MM.1S (cell line): ENCODE results near the gene SYN1.

Source experiments
- DNase-seq: peaks from one replicate; pipeline ENCODE4 v3.0.0-alpha.2; 2015
- H2AFZ ChIP-seq: fragments of 300-600 bp; sonication (generic); 2 replicates; pipeline ENCODE4 v1.6.0; 2016; ENCODE audit warnings: antibody characterized with exemption, low read length
- H3F3A ChIP-seq: fragments of 300-600 bp; sonication (generic); 2 replicates; pipeline ENCODE4 v1.6.1; 2016; ENCODE audit warnings: mild to moderate bottlenecking, antibody characterized with exemption, low read length, moderate library complexity, mixed read lengths; ENCODE audit not compliant: insufficient read depth
- H3K27ac ChIP-seq: fragments of 300-600 bp; sonication (generic); 2 replicates; pipeline ENCODE4 v1.5.1; 2016; ENCODE audit warnings: mild to moderate bottlenecking, low read length
- H3K27me3 ChIP-seq: fragments of 300-600 bp; sonication (generic); replicated peaks from 2 replicates; pipeline ENCODE4 v1.6.0; 2016; ENCODE audit warnings: low read length; ENCODE audit not compliant: insufficient read depth
- H3K36me3 ChIP-seq: fragments of 300-600 bp; sonication (generic); replicated peaks from 2 replicates; pipeline ENCODE4 v1.6.1; 2016; ENCODE audit warnings: mild to moderate bottlenecking, low read length, mixed read lengths; ENCODE audit not compliant: insufficient read depth
- H3K4me1 ChIP-seq: fragments of 300-600 bp; sonication (generic); 2 replicates; pipeline ENCODE4 v1.6.1; 2016; ENCODE audit warnings: low read length, mixed read lengths
- H3K4me2 ChIP-seq: fragments of 300-600 bp; sonication (generic); 2 replicates; pipeline ENCODE4 v1.6.0; 2016; ENCODE audit warnings: low read depth, low read length
- H3K4me3 ChIP-seq: fragments of 300-600 bp; sonication (generic); 2 replicates; pipeline ENCODE4 v1.5.1; 2016; ENCODE audit warnings: low read length, mixed read lengths
- H3K79me2 ChIP-seq: fragments of 300-600 bp; sonication (generic); 2 replicates; pipeline ENCODE4 v1.6.1; 2016; ENCODE audit warnings: mixed run types, low read length, mixed read lengths
- H3K9ac ChIP-seq: fragments of 300-600 bp; sonication (generic); 2 replicates; pipeline ENCODE4 v1.6.1; 2016; ENCODE audit warnings: low read length, mixed read lengths
- H3K9me2 ChIP-seq: fragments of 300-600 bp; sonication (generic); replicated peaks from 2 replicates; pipeline ENCODE4 v1.6.1; 2016; ENCODE audit warnings: mild to moderate bottlenecking, low read length, mixed read lengths; ENCODE audit not compliant: insufficient read depth
- H3K9me3 ChIP-seq: fragments of 300-600 bp; sonication (generic); replicated peaks from 2 replicates; pipeline ENCODE4 v1.6.1; 2016; ENCODE audit warnings: mild to moderate bottlenecking, low read length, mixed read lengths; ENCODE audit not compliant: insufficient read depth
- H4K20me1 ChIP-seq: fragments of 300-600 bp; sonication (generic); 2 replicates; pipeline ENCODE4 v1.6.1; 2016; ENCODE audit warnings: mild to moderate bottlenecking, low read length, moderate library complexity, mixed read lengths; ENCODE audit not compliant: insufficient read depth
- CTCF ChIP-seq: fragments of 300-600 bp; sonication (generic); IDR thresholded peaks from 2 replicates; pipeline ENCODE4 v1.5.1; 2016; ENCODE audit warnings: antibody characterized with exemption, low read length, mixed read lengths
- EZH2 ChIP-seq: fragments of 300-600 bp; sonication (generic); optimal IDR thresholded peaks from 2 replicates; pipeline ENCODE3; 2017; ENCODE audit warnings: low read depth, mild to moderate bottlenecking, antibody characterized with exemption, low read length, mixed read lengths
- EZH2phosphoT487 ChIP-seq: fragments of 300-600 bp; sonication (generic); IDR thresholded peaks from 2 replicates; pipeline ENCODE4 v1.6.1; 2018; ENCODE audit warnings: antibody characterized with exemption, low read length

The SYN1 gene

GRCh38 chrX:47612418-47612817, 7.2 kb downstream of the SYN1 start:
- Histone ChIP-seq H3K27ac (no peak overlapping the region), H3K9me2 (no peaks in the 10 kb centered on the region), H3K4me2 (no peak overlapping the region), H4K20me1 (no peaks in the 10 kb centered on the region), H3K4me1 (no peaks in the 10 kb centered on the region), H3K9me3 (no peaks in the 10 kb centered on the region), H2AFZ (no peak overlapping the region), H3K4me3 (no peak overlapping the region), H3F3A (no peaks in the 10 kb centered on the region), H3K9ac (no peak overlapping the region), H3K27me3 (no peaks in the 10 kb centered on the region), H3K79me2 (no peaks in the 10 kb centered on the region), H3K36me3 (no peaks in the 10 kb centered on the region)
- TF ChIP-seq CTCF (no peak), EZH2 (no peak), EZH2phosphoT487 (no peak)
- DNase-seq = no peak

- H3K4me2 ChIP-seq = no peak overlapping the region
- H4K20me1 ChIP-seq = no peaks in the 10 kb centered on the region
- no peak overlapping the region for H3K4me3 ChIP-seq
- DNase-seq = no peak
- TF ChIP-seq CTCF = no peak
- no peak for TF ChIP-seq EZH2phosphoT487
- TF ChIP-seq EZH2 = no peak
- no peaks in the 10 kb centered on the region for H3K36me3 ChIP-seq
- H3K9ac ChIP-seq = no peak overlapping the region
- H3K27ac ChIP-seq = no peak overlapping the region
- no peaks in the 10 kb centered on the region for H3K79me2 ChIP-seq
- no peaks in the 10 kb centered on the region for H3K9me2 ChIP-seq
- H3K4me1 ChIP-seq = no peaks in the 10 kb centered on the region
- H2AFZ ChIP-seq = no peak overlapping the region
- H3F3A ChIP-seq = no peaks in the 10 kb centered on the region
- no peaks in the 10 kb centered on the region for H3K27me3 ChIP-seq
- no peaks in the 10 kb centered on the region for H3K9me3 ChIP-seq
Measured at GRCh38 chrX:47611926-47612325, 7.7 kb downstream of the SYN1 start.

DNA sequence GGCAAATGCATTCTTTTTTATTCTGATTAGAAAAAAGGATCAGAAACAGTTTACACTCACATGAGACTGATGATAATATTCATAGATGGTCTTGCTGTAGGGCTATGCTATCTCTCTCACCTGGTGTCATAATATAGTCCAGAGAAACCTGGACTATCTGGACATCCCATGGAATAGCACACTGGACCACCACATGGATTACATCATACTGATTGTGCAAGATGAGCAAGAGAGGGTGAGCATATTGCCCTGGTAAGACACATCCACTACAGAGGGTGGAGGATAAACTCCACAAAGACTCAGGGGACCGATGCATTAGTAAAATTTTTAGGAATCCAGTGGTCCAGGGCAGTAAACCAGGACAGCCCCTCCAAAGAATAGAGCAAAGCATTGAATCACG, 8.2 kb downstream of the SYN1 start:
- no peaks in the 10 kb centered on the region for H3K9me2 ChIP-seq
- no peaks in the 10 kb centered on the region for H3K27me3 ChIP-seq
- no peaks in the 10 kb centered on the region for H3K4me1 ChIP-seq
- H3K9ac ChIP-seq = no peak overlapping the region
- TF ChIP-seq CTCF = no peak
- no peak for TF ChIP-seq EZH2phosphoT487
- no peak for TF ChIP-seq EZH2
- H3K27ac ChIP-seq = no peak overlapping the region
- H3K36me3 ChIP-seq = no peaks in the 10 kb centered on the region
- no peak overlapping the region for H3K4me3 ChIP-seq
- no peaks in the 10 kb centered on the region for H3K9me3 ChIP-seq
- H4K20me1 ChIP-seq = no peaks in the 10 kb centered on the region
- no peak for DNase-seq
- no peak overlapping the region for H3K4me2 ChIP-seq
- no peak overlapping the region for H2AFZ ChIP-seq
- H3K79me2 ChIP-seq = no peaks in the 10 kb centered on the region
- no peaks in the 10 kb centered on the region for H3F3A ChIP-seq

DNA sequence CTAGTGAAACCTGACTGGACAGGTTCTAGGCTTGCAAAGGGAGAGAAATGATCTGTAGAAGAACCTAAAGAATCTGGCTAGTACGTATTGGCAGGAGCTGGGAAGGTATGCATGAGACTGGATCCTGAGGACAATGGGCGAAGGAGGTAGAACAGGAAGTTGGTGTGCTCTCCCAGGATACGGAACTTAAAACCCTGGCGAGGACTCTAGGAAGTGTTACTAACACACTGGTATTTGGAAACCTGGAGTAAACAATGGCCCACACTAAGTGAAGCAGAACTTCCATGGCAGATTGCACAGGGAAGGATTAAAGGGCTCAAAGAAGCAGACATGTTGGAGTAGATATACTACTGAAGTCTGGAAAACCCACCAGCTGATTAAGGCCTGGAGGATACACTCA, 9.1 kb downstream of the SYN1 start:
- Histone ChIP-seq H3K27ac (no peak overlapping the region), H4K20me1 (no peaks in the 10 kb centered on the region), H3K4me1 (no peaks in the 10 kb centered on the region), H3F3A (no peaks in the 10 kb centered on the region), H3K9ac (no peak overlapping the region), H3K4me3 (no peak overlapping the region), H3K36me3 (no peaks in the 10 kb centered on the region), H3K79me2 (no peaks in the 10 kb centered on the region), H3K27me3 (no peaks in the 10 kb centered on the region), H3K9me2 (no peaks in the 10 kb centered on the region), H2AFZ (no peak overlapping the region), H3K4me2 (no peak overlapping the region), H3K9me3 (no peaks in the 10 kb centered on the region)
- TF ChIP-seq EZH2phosphoT487 (no peak), CTCF (no peak), EZH2 (no peak)
- no peak for DNase-seq
